Measurements from ENCODE around the gene ALS2.
"Not testable (repeated sequence)": the region's sequence is repeated elsewhere in the genome, so short reads cannot be mapped to it uniquely, and the experiment has no call there.

Gene ALS2

GRCh38 chr2:201780674-201781493, at the start of gene ALS2:
TSS of gene ALS2 (minus strand) at chr2:201780933. CDS start at chr2:201768885, 12,048 bp downstream.
- peak; percentile 87 for DNase-seq

GRCh38 chr2:201828220-201828619, 47.5 kb upstream of the ALS2 start:
- DNase-seq, result no peak

GRCh38 chr2:201827621-201828020, 46.9 kb upstream of the ALS2 start:
- no peak for DNase-seq

GRCh38 chr2:201824212-201824611, 43.5 kb upstream of the ALS2 start:
- DNase-seq, result no peak

DNA sequence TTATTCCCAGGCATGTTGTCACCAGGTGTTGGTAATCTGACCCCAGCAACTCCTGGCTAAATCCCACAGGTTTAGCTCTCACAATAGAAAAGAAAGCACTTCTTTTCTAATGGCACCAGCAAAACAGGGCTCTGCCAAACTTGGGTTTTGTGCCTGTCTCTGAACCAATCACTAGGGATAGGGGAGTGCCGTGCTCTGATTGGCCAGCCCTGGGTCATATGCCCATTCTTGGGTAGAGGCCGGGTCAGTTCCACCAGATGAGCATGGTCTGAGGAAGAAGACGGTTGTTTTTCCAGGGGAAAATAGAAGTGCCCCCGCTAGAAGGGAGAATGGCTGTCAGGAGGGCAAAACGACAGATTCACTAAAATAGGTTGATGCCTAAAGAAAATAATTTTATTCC, 40.3 kb upstream of the ALS2 start:
- no peak for DNase-seq

GRCh38 chr2:201820383-201821007, 39.8 kb upstream of the ALS2 start:
- DNase-seq, result no peak

GRCh38 chr2:201816657-201817575, 36.2 kb upstream of the ALS2 start:
- no peak for DNase-seq

DNA sequence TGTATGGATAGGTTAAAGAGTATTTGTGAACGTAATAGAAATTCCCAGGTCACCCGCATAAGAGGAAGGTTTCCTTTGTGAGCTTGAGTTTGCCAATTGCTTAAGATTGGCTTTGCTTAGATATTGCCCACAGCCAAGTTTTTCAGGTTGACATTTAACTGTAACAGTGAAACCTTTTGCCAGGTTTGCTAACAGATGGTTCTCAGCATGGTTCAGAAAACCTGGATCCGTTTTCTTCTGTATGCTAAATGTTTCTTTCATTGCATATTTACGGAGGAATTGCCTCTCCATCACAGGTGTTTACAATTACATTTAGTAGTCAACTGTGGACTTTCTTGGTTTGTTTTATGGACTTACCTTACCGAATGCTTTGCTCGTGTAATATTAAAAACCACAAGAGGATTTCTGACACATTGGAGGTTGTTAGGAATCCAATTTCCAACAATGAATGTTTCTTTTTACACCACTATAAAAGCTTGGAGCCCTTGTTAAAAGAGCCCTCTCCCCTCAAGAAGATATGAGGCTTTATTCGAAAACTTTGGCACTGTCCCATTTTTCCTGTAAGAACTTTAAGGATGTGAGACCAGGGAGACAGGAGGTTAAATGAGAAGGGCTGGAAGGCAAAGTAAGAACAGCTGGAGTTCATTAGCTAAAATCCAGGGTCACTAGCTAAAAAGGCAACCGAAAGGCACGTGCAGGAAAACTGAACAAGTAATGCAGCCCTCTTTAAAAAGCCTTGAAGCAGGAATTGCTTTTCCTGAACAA, 33.4 kb upstream of the ALS2 start:
- DNase-seq, result no peak

DNA sequence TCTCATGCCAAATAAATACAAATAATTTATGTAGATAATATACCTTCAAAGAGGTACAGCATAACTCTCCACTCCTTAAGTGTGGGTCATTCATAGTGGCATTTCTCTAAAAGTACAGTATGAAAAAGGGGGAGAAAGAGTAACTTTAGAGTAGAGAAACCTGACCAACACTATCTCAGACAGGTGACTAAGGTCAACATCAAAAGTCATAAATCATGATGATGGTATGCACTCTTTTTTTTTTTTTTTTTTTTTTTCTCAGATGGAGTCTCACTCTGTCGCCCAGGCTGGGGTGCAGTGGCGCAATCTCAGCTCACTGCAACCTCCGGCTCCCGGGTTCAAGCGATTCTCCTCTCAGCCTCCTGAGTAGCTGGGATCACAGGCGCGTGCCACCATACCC, 29.9 kb upstream of the ALS2 start:
- not testable (repeated sequence) for DNase-seq

DNA sequence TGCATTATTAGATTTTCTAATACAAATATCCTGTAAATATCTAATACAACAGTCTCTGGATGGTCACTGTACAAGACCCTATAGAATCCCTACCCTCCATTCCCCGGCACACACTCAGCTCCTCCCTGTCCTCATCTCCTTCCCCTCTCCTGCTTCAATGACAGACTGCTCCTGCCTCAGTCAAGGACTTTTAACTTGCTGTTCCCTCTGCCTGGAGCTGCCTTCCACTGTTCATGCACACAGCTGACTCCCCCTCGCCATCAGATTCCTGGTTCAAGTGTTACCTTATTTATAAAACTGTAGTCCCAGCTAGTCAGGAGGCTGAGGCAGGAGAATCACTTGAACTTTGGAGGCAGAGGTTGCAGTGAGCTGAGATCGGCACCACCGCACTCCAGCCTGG, 28.9 kb upstream of the ALS2 start:
- no peak for DNase-seq

DNA sequence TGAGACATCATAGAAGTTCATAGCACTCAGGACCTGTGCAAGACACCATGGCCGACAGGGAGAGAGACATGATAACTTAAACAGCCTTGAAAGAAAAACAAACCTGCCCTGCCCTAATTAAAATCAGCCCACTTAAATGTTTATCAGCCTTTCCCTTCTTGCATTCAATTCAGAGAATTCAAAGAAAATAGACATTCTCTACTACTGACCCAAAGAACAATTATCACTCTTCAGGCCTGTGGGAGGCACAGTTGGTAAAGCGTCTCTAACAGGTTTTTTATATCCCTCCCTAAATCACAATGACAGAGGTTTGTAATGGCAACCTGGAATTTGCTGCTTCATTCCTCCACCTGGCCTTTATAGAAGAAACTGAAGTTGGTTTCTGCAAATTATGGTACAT, 27.3 kb upstream of the ALS2 start:
- DNase-seq, result no peak

DNA sequence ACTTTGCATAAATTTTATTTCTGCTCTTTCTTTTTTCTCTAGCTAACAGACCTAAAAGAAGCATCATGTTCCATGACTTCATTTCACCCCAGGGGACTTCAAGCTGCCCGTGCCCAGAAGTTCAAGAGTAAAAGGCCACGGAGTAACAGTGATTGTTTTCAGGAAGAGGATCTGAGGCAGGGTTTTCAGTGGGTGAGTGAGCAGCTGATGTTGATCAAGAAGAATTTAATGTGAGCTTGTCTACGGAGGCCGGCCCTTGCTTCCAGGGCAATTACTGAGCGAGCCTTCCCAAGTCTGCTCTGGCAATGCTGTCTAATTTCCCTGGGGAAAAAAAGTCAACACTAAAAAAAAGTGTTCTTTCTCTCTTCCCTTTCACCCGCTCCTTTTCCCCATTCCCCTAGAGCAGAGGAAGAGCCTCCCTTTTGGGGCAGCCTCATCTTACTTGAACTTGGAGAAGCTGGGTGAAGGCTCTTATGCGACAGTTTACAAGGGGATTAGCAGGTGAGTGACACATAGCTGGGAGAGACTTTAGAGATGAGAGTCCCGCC, 26.8 kb upstream of the ALS2 start:
- no peak for DNase-seq

DNA sequence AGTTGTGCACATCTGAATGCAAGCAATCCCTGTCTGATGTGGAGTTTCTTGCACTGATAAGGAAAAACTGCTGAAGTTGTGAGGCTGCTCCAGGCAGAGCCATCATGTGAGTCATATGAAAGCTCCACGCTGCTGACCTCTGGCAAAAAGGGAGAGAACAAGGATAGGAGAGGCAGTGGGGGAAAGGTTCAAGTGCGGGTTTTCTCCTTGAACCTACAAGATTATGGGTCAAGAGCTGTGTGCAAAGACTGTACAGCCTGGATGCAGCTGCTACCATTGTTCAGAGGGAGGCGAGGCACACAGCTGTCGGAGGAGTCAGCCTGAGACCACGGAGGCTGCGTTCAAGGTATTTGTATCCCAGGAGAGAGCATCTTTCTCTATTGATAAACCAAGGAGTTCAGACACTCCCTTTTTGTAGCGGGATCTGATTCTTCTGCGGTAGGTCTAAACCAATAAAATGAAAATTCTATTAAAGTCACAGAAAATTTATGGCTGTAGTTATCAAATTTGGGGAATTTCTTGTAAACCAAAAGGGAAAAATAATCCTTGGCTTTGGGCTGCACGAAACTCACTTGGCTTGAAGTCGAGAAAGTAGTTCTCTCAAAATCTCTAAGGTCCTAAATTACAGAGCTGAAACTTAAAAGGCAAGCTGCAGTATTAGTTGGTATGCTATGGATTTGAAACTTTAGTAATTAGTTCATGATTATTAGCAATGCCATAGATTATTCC, 25.9 kb upstream of the ALS2 start, which contains the start of gene CDK15:
Gene CDK15 (plus strand): TSS at position 96 of the 729 bp plus-strand sequence. CDS start 128 bp downstream, at position 224.
- DNase-seq, result no peak

- not testable (repeated sequence) for DNase-seq
Measured at GRCh38 chr2:201798914-201799285, 18.2 kb upstream of the ALS2 start.

DNA sequence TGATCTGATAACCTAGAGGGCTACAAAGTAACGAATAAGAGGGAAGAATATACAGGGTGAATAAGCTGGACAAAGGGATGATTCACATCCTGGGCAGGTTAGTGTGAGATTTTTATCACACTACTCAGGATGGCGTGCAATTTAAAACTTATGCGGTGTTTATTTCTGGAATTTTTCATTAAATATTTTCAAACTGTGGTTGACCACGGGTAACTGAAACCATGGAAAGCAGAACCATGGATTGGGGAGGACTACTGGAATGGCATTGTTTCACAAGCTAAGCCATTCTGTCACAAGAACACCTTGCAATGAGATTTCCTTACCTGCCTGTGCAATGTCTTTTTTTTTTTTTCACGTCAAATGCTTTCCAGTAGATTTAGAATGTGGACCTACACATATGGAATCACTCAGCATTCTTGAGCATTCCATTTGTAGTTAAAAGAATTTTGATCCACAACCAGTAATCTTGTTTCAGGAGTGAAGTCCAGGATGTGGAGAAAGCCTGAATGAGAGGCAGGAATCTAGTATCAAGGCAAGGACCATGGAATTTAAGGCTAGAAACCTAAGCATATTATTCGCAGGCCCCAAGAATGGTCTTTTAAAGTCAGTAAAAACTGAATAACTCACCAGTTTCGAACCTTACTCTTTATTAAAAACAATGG, 17.6 kb upstream of the ALS2 start:
- no peak for DNase-seq

- DNase-seq, result no peak
Measured at GRCh38 chr2:201797175-201797840, 16.6 kb upstream of the ALS2 start.

- DNase-seq, result no peak
Measured at GRCh38 chr2:201796478-201796865, 15.7 kb upstream of the ALS2 start.

GRCh38 chr2:201795607-201796477, 15.1 kb upstream of the ALS2 start:
- no peak for DNase-seq

- no peak for DNase-seq
Measured at GRCh38 chr2:201794294-201794693, 13.6 kb upstream of the ALS2 start.
